Measurements from ENCODE around the gene LAX1. TPM values are rescaled to one million over a fixed set of nuclear protein-coding genes. Genes with fewer than 3 reads are reported as not detected.
A peak's percentile ranks its signal among the peaks of the same experiment; 100 is the strongest.
"Not testable (repeated sequence)": the region's sequence is repeated elsewhere in the genome, so short reads cannot be mapped to it uniquely, and the experiment has no call there.

The LAX1 gene
- total RNA-seq, 1 donor from 2014 or later = not detected

DNA sequence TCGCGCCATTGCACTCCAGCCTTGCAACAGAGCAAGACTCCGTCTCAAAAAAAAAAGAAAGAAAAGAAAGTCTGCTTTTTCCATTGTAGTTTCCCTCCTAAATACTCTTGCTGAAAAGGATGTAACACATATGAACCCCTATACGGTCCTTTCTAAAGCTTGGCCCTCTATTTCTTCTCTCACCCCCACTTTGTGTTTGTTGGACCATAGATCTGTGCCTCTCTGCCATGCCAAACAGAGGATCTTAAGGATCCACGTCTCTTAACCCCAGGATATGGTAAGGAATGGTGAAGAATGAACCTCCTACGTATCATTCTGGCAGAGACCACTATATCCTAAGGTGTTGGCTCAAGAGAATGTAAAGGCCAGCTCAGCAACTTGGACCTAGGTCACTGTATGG is 18.7 kb upstream of the LAX1 start:
- peaks cover 30% of the 10 kb centered on the region for H3K4me1 Mint-ChIP-seq (ENCODE audit: low read depth, unreplicated experiment)

DNA sequence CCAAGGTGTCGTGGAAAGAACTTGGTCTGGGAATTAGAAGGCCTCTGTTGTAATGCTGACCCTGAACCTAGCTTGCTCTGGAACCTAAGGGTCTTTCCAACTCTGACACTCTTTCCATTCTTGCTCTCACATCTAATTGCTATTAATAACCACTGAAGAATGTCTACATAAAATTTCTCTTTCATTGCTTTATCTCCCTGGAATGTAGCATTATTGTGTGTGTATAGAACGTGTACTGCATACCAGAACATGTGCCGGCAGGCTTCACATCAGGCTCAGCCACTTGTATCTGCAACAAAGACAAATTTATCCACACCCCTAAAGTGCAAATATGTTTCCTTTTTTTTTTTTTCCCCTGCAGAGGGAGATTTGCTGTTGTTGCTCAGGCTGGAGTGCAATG is 13.9 kb upstream of the LAX1 start:
- FAIRE-seq = no peak
- Histone ChIP-seq H3K27ac (ENCODE audit: low read depth, low read length) (peak overlapping the region; percentile 1), H2AFZ (ENCODE audit: low read depth, low read length) (no peak overlapping the region)

More for the DNA sequence above, 18.7 kb upstream of the LAX1 start:
- Histone ChIP-seq H3K9me3 (ENCODE audit: insufficient read depth, low read depth, low read length) (no peaks in the 10 kb centered on the region), H3K27ac (ENCODE audit: low read depth, low read length) (no peak overlapping the region), H3K4me3 (ENCODE audit: insufficient read depth, low read depth, low read length) (no peak overlapping the region), H3K36me3 (ENCODE audit: insufficient read depth, low read length) (no peaks in the 10 kb centered on the region), H3K79me2 (ENCODE audit: insufficient read depth, low read length) (no peaks in the 10 kb centered on the region), H3K4me2 (ENCODE audit: low read length) (no peak overlapping the region), H4K20me1 (ENCODE audit: insufficient read depth, low read length) (no peaks in the 10 kb centered on the region), H2AFZ (ENCODE audit: low read depth, low read length) (no peak overlapping the region), H3K4me1 (ENCODE audit: insufficient read depth, low read length) (peaks cover 9% of the 10 kb centered on the region), H3K27me3 (ENCODE audit: insufficient read depth, low read length) (no peaks in the 10 kb centered on the region), H3K9ac (ENCODE audit: low read length) (no peak overlapping the region)
- Mint-ChIP-seq H3K27ac (ENCODE audit: unreplicated experiment) (no peak overlapping the region), H3K9me3 (ENCODE audit: unreplicated experiment) (no peaks in the 10 kb centered on the region), H3K27me3 (ENCODE audit: low read depth, unreplicated experiment) (no peaks in the 10 kb centered on the region), H3K4me3 (ENCODE audit: unreplicated experiment) (no peak overlapping the region), H3K36me3 (ENCODE audit: low read depth, unreplicated experiment) (peaks cover 5% of the 10 kb centered on the region)
- DNase-seq (ENCODE audit: low read depth) (no peak), FAIRE-seq (no peak)
- no peak for TF ChIP-seq EZH2 (IDR thresholded peaks at IDR 0.05; ENCODE audit: insufficient read depth, low read length)
- TF ChIP-seq, protein P1, sequence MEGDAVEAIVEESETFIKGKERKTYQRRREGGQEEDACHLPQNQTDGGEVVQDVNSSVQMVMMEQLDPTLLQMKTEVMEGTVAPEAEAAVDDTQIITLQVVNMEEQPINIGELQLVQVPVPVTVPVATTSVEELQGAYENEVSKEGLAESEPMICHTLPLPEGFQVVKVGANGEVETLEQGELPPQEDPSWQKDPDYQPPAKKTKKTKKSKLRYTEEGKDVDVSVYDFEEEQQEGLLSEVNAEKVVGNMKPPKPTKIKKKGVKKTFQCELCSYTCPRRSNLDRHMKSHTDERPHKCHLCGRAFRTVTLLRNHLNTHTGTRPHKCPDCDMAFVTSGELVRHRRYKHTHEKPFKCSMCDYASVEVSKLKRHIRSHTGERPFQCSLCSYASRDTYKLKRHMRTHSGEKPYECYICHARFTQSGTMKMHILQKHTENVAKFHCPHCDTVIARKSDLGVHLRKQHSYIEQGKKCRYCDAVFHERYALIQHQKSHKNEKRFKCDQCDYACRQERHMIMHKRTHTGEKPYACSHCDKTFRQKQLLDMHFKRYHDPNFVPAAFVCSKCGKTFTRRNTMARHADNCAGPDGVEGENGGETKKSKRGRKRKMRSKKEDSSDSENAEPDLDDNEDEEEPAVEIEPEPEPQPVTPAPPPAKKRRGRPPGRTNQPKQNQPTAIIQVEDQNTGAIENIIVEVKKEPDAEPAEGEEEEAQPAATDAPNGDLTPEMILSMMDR (IDR thresholded peaks at IDR 0.05; ENCODE audit: insufficient read depth, low read depth, low read length) = no peak

DNA sequence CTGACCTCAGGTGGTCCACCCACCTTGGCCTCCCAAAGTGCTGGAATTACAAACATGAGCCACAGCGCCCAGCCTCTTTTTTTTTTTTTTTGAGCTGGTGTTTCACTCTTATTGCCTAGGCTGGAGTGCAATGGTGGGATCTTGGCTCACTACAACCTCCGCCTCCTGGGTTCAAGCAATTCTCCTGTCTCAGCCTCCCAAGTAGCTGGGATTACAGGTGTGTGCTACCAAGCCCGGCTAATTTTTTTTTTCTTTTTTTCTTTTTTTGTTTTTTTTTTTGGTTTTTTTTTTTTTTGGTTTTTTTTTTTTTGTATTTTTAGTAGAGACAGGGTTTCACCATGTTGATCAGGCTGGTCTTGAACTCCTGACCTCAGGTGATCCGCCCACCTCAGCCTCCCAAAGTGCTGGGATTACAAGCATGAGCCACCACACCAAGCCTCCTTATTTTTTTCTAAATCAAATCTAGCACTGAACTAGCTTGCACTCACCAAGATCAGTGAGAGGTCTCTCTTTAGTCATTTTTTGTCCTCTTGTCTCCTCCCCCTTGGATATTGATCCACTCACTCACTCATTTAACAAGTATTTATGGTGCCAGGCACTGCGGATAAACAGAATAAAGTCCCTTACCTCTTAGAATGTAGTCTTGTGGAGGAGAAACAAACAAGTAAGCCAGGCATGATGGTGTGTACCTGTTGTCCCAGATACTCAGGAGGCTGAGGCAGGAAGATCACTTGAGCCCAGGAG is 13.2 kb upstream of the LAX1 start:
- not testable (repeated sequence) for DNase-seq (ENCODE audit: low read depth); H3K27ac Mint-ChIP-seq (ENCODE audit: unreplicated experiment); FAIRE-seq; H3K9me3 ChIP-seq (ENCODE audit: insufficient read depth, low read depth, low read length); H3K9me3 Mint-ChIP-seq (ENCODE audit: unreplicated experiment); H3K4me3 Mint-ChIP-seq (ENCODE audit: unreplicated experiment); H3K27me3 Mint-ChIP-seq (ENCODE audit: low read depth, unreplicated experiment); H3K79me2 ChIP-seq (ENCODE audit: insufficient read depth, low read length); H3K27me3 ChIP-seq (ENCODE audit: insufficient read depth, low read length); H3K4me3 ChIP-seq (ENCODE audit: insufficient read depth, low read depth, low read length); H3K36me3 ChIP-seq (ENCODE audit: insufficient read depth, low read length); H3K4me1 ChIP-seq (ENCODE audit: insufficient read depth, low read length); H3K9ac ChIP-seq (ENCODE audit: low read length); H4K20me1 ChIP-seq (ENCODE audit: insufficient read depth, low read length); H3K36me3 Mint-ChIP-seq (ENCODE audit: low read depth, unreplicated experiment); H3K27ac ChIP-seq (ENCODE audit: low read depth, low read length); H3K4me2 ChIP-seq (ENCODE audit: low read length); H2AFZ ChIP-seq (ENCODE audit: low read depth, low read length)
- peaks cover 15% of the 10 kb centered on the region for H3K4me1 Mint-ChIP-seq (ENCODE audit: low read depth, unreplicated experiment)

More for the DNA sequence above, 13.9 kb upstream of the LAX1 start:
- Mint-ChIP-seq H3K4me3 (ENCODE audit: unreplicated experiment) (no peak overlapping the region), H3K27me3 (ENCODE audit: low read depth, unreplicated experiment) (no peaks in the 10 kb centered on the region), H3K4me1 (ENCODE audit: low read depth, unreplicated experiment) (peaks cover 10% of the 10 kb centered on the region), H3K36me3 (ENCODE audit: low read depth, unreplicated experiment) (no peaks in the 10 kb centered on the region), H3K9me3 (ENCODE audit: unreplicated experiment) (no peaks in the 10 kb centered on the region), H3K27ac (ENCODE audit: unreplicated experiment) (peak overlapping the region; percentile 10)
- peak; percentile 76 for DNase-seq (ENCODE audit: low read depth)
- TF ChIP-seq, protein P1 (IDR thresholded peaks at IDR 0.05; ENCODE audit: insufficient read depth, low read depth, low read length) = no peak
- no peak for TF ChIP-seq EZH2 (IDR thresholded peaks at IDR 0.05; ENCODE audit: insufficient read depth, low read length)
- no peak overlapping the region for H3K9ac ChIP-seq (ENCODE audit: low read length)
- peak overlapping the region; percentile 0 for H3K4me2 ChIP-seq (ENCODE audit: low read length)
- no peaks in the 10 kb centered on the region for H4K20me1 ChIP-seq (ENCODE audit: insufficient read depth, low read length)
- H3K79me2 ChIP-seq (ENCODE audit: insufficient read depth, low read length) = no peaks in the 10 kb centered on the region
- no peak overlapping the region for H3K4me3 ChIP-seq (ENCODE audit: insufficient read depth, low read depth, low read length)
- H3K4me1 ChIP-seq (ENCODE audit: insufficient read depth, low read length) = peaks cover 5% of the 10 kb centered on the region
- H3K36me3 ChIP-seq (ENCODE audit: insufficient read depth, low read length) = no peaks in the 10 kb centered on the region
- no peaks in the 10 kb centered on the region for H3K9me3 ChIP-seq (ENCODE audit: insufficient read depth, low read depth, low read length)
- no peaks in the 10 kb centered on the region for H3K27me3 ChIP-seq (ENCODE audit: insufficient read depth, low read length)
